K562 (cell line): ENCODE results near the gene MS4A2. TPM values are rescaled to one million over a fixed set of nuclear protein-coding genes. Genes with fewer than 3 reads are reported as not detected.

Experiments used
- ATAC-seq: fragments of 200-7000 bp; cut with Tn5 transposase; 3 replicates; pipeline ENCODE4 v1.9.1; 2020; ENCODE audit warnings: moderate library complexity
- BruUV-seq: library from RNA; stranded (reverse); fragments of 400-500 nt; replicated peaks from 2 replicates; lab custom pipeline; 2021; lab: Mats Ljungman, UMichigan
- CTCF ChIA-PET: fragments of 300-600 bp; formaldehyde crosslinking; extraction: SDS; loops from one replicate; lab custom pipeline; 2021; ENCODE audit warnings: low intra/inter-chr PET ratio; lab: Yijun Ruan, JAX
- POLR2A ChIA-PET: fragments of 300-600, 350-650 bp; sonication (Branson Sonifier 250); formaldehyde crosslinking; extraction: SDS; loops from one replicate; lab custom pipeline; 2021; ENCODE audit warnings: antibody characterized with exemption, inconsistent platforms; lab: Yijun Ruan, JAX
- DNase-seq, 4 experiments: peaks; one replicate each; pipeline versions ENCODE4 v3.0.0 to v3.0.0-alpha.2; 2011 to 2018; ENCODE audit warnings: low spot score in 3 of 4, mixed read lengths in 3 of 4; ENCODE audit errors: extremely low read depth in 1 of 4
- FAIRE-seq: peaks from 2 replicates; lab custom pipeline; 2011; peaks lifted over from hg19 to GRCh38; lab: Jason Lieb, UNC
- H2AFZ ChIP-seq: 2 replicates; pipeline ENCODE4 v1.6.0; 2011; ENCODE audit warnings: low read depth, low read length, control low read depth, inconsistent platforms
- H3K27ac ChIP-seq: fragments of 200-600 bp; 3 replicates; pipeline ENCODE4 v1.8.0; 2011; ENCODE audit warnings: low read depth, mild to moderate bottlenecking, control low read depth, inconsistent platforms, low read length, moderate library complexity, mixed read lengths; ENCODE audit errors: extremely low read depth
- H3K27me3 ChIP-seq, 2 experiments: fragments of 300-600 bp in 1 of 2; 2 replicates in 1 of 2; 3 replicates in 1 of 2; pipeline versions ENCODE4 v1.6.0 to v1.8.0; 2011; ENCODE audit warnings: inconsistent platforms in 2 of 2, low read length in 2 of 2, mild to moderate bottlenecking in 1 of 2, mixed read lengths in 1 of 2, moderate library complexity in 1 of 2; ENCODE audit not compliant: control insufficient read depth in 2 of 2, insufficient read depth in 2 of 2
- H3K36me3 ChIP-seq: fragments of 300-600 bp; 3 replicates; pipeline ENCODE4 v1.8.0; 2011; ENCODE audit warnings: mild to moderate bottlenecking, low read length, inconsistent platforms; ENCODE audit not compliant: control insufficient read depth, insufficient read depth
- H3K4me1 ChIP-seq, 2 experiments: fragments of 200-600 bp in 1 of 2; replicated peaks in 1 of 2; 2 replicates in 1 of 2; 3 replicates in 1 of 2; pipeline versions ENCODE4 v1.5.1 to v1.8.0; 2011; ENCODE audit warnings: inconsistent platforms in 2 of 2, low read length in 2 of 2, mild to moderate bottlenecking in 1 of 2, mixed read lengths in 1 of 2, moderate library complexity in 1 of 2; ENCODE audit not compliant: control insufficient read depth in 2 of 2, insufficient read depth in 2 of 2
- H3K4me2 ChIP-seq: 2 replicates; pipeline ENCODE4 v1.6.1; 2011; ENCODE audit warnings: low read length, control low read depth, inconsistent platforms, mixed read lengths; ENCODE audit not compliant: insufficient read depth
- H3K4me3 ChIP-seq: fragments of 200-600 bp; sonication (generic), shearing (Covaris generic); 2 replicates; pipeline ENCODE4 v1.5.1; 2016; ENCODE audit warnings: control low read depth, inconsistent platforms
- H3K79me2 ChIP-seq: fragments of 200-600 bp; 3 replicates; pipeline ENCODE4 v1.8.0; 2011; ENCODE audit warnings: low read length, inconsistent platforms; ENCODE audit not compliant: control insufficient read depth, insufficient read depth
- H3K9ac ChIP-seq, 2 experiments: 2 replicates each; pipeline versions ENCODE4 v1.6.0 to v1.6.1; 2011; ENCODE audit warnings: low read depth in 2 of 2, low read length in 2 of 2, control low read depth in 1 of 2, inconsistent platforms in 1 of 2, mild to moderate bottlenecking in 1 of 2, mixed read lengths in 1 of 2; ENCODE audit not compliant: insufficient read depth in 1 of 2
- H3K9me1 ChIP-seq: one replicate; pipeline ENCODE4 v1.6.0; 2011; ENCODE audit warnings: inconsistent platforms, mild to moderate bottlenecking, low read length, moderate library complexity; ENCODE audit not compliant: control insufficient read depth, insufficient read depth
- H3K9me3 ChIP-seq: replicated peaks from 2 replicates; pipeline ENCODE4 v1.5.1; 2011; ENCODE audit warnings: low read depth, low read length, inconsistent platforms; ENCODE audit not compliant: control insufficient read depth, insufficient read depth
- H4K20me1 ChIP-seq: replicated peaks from 2 replicates; pipeline ENCODE4 v1.6.1; 2011; ENCODE audit warnings: low read length, inconsistent platforms, mixed read lengths; ENCODE audit not compliant: control insufficient read depth, insufficient read depth
- ARID4B ChIP-seq: sonication (generic); formaldehyde crosslinking; IDR thresholded peaks from 2 replicates; pipeline ENCODE4 v1.8.0; 2022; ENCODE audit warnings: mild to moderate bottlenecking, missing genetic modification reagents
- FOXA3 ChIP-seq, 2 experiments: fragments of 450-650 bp in 1 of 2; sonication (generic) in 1 of 2; formaldehyde crosslinking; IDR thresholded peaks in 1 of 2; conservative IDR thresholded peaks in 1 of 2; 2 replicates each; pipeline versions ENCODE4 v1.4.0 to v1.8.0; 2020 to 2022; ENCODE audit warnings: mild to moderate bottlenecking in 2 of 2, missing genetic modification reagents in 1 of 2
- KLF10 ChIP-seq: fragments of 250-450 bp; sonication (Bioruptor Pico); IDR thresholded peaks from 2 replicates; pipeline ENCODE4 v1.6.1; 2021; ENCODE audit warnings: matching md5 sums
- MTA1 ChIP-seq: fragments of 450-650 bp; IDR thresholded peaks from 2 replicates; pipeline ENCODE4 v1.6.1; 2017; ENCODE audit warnings: borderline replicate concordance
- TFE3 ChIP-seq: fragments of 450-650 bp; formaldehyde crosslinking; IDR thresholded peaks from 2 replicates; pipeline ENCODE4 v1.4.0; 2020; ENCODE audit warnings: mild to moderate bottlenecking, mixed read lengths
- ZNF398 ChIP-seq: fragments of 250-450 bp; sonication (Bioruptor Pico); IDR thresholded peaks from 2 replicates; pipeline ENCODE4 v1.8.0; 2021; ENCODE audit warnings: moderate library complexity, mild to moderate bottlenecking, inconsistent platforms
- WGBS: fragments of 100-300 bp; shearing (Covaris generic); methylation state at CpG from one replicate; pipeline ENCODE4 v1.1.6; 2016; ENCODE audit warnings: low coverage, mixed read lengths; ENCODE audit not compliant: insufficient coverage; ENCODE audit errors: missing lambda C conversion rate; 5-methylcytosine and 5-hydroxymethylcytosine counted together
- in situ Hi-C: fragments of 300-500 bp; cut with MboI; formaldehyde crosslinking; loops from 4 replicates; pipeline ENCODE4 v1.15.0; 2018; ENCODE audit warnings: inconsistent platforms, mixed read lengths
- intact Hi-C: fragments of 100-400 bp; cut with micrococcal nuclease; formaldehyde crosslinking; loops from 2 replicates; pipeline ENCODE4 v1.14.2; 2022
- polyA plus RNA-seq, 8 experiments: library from polyadenylated mRNA; depleted of rRNA in 4 of 8; stranded (reverse) in 5 of 8; unstranded in 3 of 8; fragments of >200 nt; fragmentation: Nextera tagmentation in 2 of 8; fragmentation: Illumina TruSeq in 1 of 8; extraction: Ambion mirVana in 2 of 8; extraction: Trizol in 1 of 8; gene quantifications; 2 replicates each; pipeline versions ENCODE4 v1.2.1 to v1.2.3, GENCODE V29; 2011 to 2014; ENCODE audit warnings: inconsistent platforms in 1 of 8, missing spikeins in 1 of 8
- total RNA-seq, 7 experiments: library from RNA; depleted of rRNA in 6 of 7; stranded (reverse); fragments of >200 nt in 6 of 7; fragmentation: Illumina TruSeq in 2 of 7; extraction: Trizol in 2 of 7; gene quantifications; 2 replicates each; pipeline versions ENCODE4 v1.2.1 to v1.2.3, GENCODE V29; 2011 to 2021; ENCODE audit warnings: low replicate concordance in 1 of 7

Gene MS4A2
- total and polyA plus RNA-seq, 9 of the 15 experiments (the other 6 are each of a cell fraction or from before 2014, with no cell fraction given): 0.06 to 5.7 (median 0.86) TPM

- Histone ChIP-seq H3K4me2 (no peak overlapping the region), H3K27ac (no peak overlapping the region), H3K4me3 (no peak overlapping the region), H3K4me1 (peaks cover 0 to 11% of the 10 kb centered on the region in 2 experiments; a peak in 2 of 5 replicates), H3K9me3 (peaks cover 18% of the 10 kb centered on the region), H3K36me3 (no peaks in the 10 kb centered on the region), H3K9me1 (no peaks in the 10 kb centered on the region), H3K9ac (no peak overlapping the region), H2AFZ (no peak overlapping the region), H4K20me1 (no peaks in the 10 kb centered on the region), H3K79me2 (no peaks in the 10 kb centered on the region), H3K27me3 (no peaks in the 10 kb centered on the region)
- no peak for FAIRE-seq
- DNase-seq: no peak
- no TSS peak for BruUV-seq
- intact Hi-C loops: loop anchor here (5.0 kb wide), 1 partner anchor 120 kb away; no protein-coding TSS in a partner anchor
- no peak for ATAC-seq
- in situ Hi-C loops: loop anchor here (5.0 kb wide), 1 partner anchor 310 kb away; no protein-coding TSS in a partner anchor
- TF ChIP-seq MTA1 (no peak), FOXA3 (CRISPR knock-in tag; conservative IDR thresholded peaks at IDR 0.05 in 1 of 2, IDR thresholded peaks at IDR 0.05 in 1 of 2) (no peak), KLF10 (CRISPR knock-in tag) (no peak), TFE3 (CRISPR knock-in tag) (peak; percentile 66), ARID4B (CRISPR knock-in tag) (no peak), ZNF398 (CRISPR knock-in tag) (no peak)
- ChIA-PET POLR2A (no interaction called here), CTCF (no interaction called here)
- WGBS: 69% methylated on average over 3 of the region's 3 CpGs
Measured at GRCh38 chr11:60131912-60132311, 43.4 kb downstream of the MS4A2 start.
